LNCAP (cell line): Measurements from ENCODE around the gene HDAC7.

Source experiments
- CTCF ChIP-seq: fragments of 450-650 bp; IDR thresholded peaks from 2 replicates; pipeline ENCODE4 v1.5.1; 2017; ENCODE audit warnings: mild to moderate bottlenecking

The HDAC7 gene

GRCh38 chr12:47812797-47813510 lies 6.7 kb downstream of the HDAC7 start:
- no peak for TF ChIP-seq CTCF

DNA sequence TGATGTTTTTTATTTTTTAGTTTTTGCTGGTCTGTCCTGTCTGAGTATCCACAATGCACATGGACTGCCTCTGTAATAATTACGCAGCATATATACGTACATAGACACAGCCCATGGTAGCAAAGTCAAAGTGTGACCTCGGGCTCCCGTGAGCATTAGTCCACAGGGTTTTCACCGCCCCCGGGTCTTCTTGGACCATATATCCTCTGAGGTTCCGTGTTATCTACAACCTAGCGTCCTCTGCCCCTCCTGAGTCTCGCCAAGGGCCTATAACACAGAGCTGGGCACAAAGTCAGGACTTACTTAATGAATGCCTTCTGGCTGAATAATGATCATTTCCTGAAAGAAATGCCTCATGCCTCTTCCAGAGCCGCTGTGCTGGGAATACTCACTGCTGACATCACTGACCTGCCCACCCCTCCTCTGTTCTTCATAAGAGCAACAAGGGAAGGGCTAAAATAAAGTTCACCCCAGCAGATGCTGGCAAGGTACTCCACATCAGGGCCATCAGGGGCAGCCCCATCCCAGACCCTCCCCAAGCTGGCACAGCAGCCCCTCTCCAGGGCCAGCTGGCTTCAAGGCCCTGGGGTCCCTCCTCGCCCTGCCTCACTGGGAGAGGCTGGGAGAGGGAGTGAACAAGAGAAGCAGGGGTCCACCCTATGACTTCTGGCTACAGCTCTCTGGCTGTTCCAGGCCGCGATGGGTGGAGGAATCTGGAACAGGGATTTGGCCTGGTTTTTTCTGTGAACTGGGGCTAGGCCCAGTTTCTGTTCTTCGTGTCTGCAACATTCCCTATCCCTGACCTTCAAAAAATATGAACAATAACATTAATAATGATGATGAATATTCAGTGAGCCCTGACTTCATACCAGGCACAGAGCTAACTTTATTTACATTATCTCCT lies 7.9 kb downstream of the HDAC7 start:
- no peak for TF ChIP-seq CTCF

DNA sequence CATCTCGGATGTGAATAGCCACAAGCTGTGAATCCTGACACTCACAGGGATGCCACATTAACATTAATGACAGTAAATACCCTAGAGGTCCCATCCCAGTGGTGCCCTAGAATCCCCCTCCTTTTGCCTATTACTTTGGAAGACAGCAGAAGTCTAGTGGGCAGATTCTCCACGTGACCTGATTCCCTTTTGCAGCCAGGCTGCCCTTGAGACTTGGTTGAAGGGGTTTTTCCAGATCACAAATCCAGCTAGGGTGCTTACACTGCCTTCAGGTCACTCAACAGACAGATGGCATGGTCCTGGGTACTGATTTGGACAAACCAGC lies 8.7 kb downstream of the HDAC7 start:
- no peak for TF ChIP-seq CTCF

- no peak for TF ChIP-seq CTCF
Measured at GRCh38 chr12:47808574-47809365, 10.9 kb downstream of the HDAC7 start.

- no peak for TF ChIP-seq CTCF
Measured at GRCh38 chr12:47808050-47808449, 11.7 kb downstream of the HDAC7 start.

- TF ChIP-seq CTCF: no peak
Measured at GRCh38 chr12:47807338-47807737, 12.4 kb downstream of the HDAC7 start.

DNA sequence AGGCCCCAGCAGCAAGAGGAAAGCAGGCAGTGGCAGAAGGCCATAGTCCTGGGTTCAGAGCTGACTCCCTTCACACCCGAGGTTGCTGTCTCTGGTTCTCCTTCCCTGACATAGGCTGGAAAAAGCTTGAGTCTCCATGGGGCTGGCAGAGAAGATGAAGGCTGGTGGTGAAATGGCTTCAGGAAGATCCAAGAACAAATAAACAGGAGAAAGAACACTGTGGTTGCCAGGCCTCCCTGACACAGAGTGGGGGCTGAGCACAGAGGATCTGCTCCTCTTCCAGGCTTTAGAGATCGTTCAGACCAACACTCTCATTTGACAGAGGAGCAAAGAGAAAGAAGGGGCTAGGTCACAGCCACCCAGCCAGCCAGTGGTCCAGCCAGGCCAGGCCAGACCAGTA lies 14.3 kb downstream of the HDAC7 start:
- no peak for TF ChIP-seq CTCF
